ENCODE measurements around the gene IFNL3.
"Not testable (repeated sequence)": the region's sequence is repeated elsewhere in the genome, so short reads cannot be mapped to it uniquely, and the experiment has no call there.

IFNL3 gene

DNA sequence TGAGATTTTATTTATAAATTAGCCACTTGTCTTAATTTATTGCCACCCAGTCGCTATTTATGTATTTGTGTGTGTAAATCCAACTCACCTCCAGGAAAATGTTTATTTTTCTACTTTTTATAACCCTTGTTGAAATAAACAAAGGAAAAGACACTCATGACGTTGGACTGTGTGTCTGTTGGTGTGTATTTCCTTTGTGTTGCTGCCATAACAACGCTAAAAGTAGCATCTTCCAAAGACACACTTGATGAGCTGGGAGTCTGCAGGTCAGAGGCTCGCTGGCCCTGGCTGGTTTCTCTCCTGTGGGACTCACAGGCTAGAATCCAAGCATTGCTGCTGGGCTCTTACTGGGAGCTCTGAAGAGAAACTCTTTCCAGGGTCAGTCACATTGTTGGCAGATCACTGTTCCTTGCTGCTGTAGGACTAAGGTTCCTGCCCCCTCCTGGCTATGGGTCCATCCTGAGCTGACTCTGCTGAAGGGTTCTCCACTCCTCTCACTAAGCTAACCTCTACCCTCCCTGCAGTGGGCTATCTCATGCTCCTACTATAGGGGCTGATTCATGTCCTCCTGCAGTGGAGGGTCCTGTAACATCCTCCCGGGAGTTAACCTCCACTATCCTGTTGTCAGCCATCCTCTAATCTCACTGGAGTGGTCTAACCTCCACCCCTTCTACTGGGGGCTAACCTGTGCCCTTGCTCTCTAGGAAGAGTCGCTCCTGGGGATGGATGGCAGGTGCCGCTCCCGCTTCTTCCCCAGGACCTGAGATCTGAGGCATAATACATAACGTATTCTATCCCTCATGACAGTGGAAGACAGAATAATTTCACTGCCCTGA is 25.4 kb upstream of the IFNL3 start:
- Histone ChIP-seq H3K36me3 (ENCODE audit: control insufficient read depth, low read length) (no peaks in the 10 kb centered on the region), H3K27me3 (ENCODE audit: control insufficient read depth, low read length) (no peaks in the 10 kb centered on the region), H4K20me1 (ENCODE audit: control insufficient read depth, insufficient read depth, low read depth, low read length) (no peaks in the 10 kb centered on the region), H3K4me2 (ENCODE audit: low read length) (no peak overlapping the region), H3K79me2 (ENCODE audit: control insufficient read depth, low read length) (no peaks in the 10 kb centered on the region), H3K27ac (ENCODE audit: low read depth, low read length) (no peak overlapping the region), H3K4me3 (ENCODE audit: low read length) (no peak overlapping the region), H3K9me3 (ENCODE audit: control insufficient read depth, insufficient read depth, low read length) (no peaks in the 10 kb centered on the region), H3F3A (ENCODE audit: control insufficient read depth, insufficient read depth) (no peaks in the 10 kb centered on the region), H3K4me1 (ENCODE audit: control insufficient read depth, low read length) (no peaks in the 10 kb centered on the region), H3K9me2 (replicated peaks; ENCODE audit: control insufficient read depth, low read length) (no peaks in the 10 kb centered on the region)
- TF ChIP-seq, protein P1, sequence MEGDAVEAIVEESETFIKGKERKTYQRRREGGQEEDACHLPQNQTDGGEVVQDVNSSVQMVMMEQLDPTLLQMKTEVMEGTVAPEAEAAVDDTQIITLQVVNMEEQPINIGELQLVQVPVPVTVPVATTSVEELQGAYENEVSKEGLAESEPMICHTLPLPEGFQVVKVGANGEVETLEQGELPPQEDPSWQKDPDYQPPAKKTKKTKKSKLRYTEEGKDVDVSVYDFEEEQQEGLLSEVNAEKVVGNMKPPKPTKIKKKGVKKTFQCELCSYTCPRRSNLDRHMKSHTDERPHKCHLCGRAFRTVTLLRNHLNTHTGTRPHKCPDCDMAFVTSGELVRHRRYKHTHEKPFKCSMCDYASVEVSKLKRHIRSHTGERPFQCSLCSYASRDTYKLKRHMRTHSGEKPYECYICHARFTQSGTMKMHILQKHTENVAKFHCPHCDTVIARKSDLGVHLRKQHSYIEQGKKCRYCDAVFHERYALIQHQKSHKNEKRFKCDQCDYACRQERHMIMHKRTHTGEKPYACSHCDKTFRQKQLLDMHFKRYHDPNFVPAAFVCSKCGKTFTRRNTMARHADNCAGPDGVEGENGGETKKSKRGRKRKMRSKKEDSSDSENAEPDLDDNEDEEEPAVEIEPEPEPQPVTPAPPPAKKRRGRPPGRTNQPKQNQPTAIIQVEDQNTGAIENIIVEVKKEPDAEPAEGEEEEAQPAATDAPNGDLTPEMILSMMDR (IDR thresholded peaks at IDR 0.05; ENCODE audit: low read depth, low read length, poor library complexity, severe bottlenecking): no peak
- TF ChIP-seq EZH2phosphoT487 (IDR thresholded peaks at IDR 0.05; ENCODE audit: borderline replicate concordance, low read length): no peak

DNA sequence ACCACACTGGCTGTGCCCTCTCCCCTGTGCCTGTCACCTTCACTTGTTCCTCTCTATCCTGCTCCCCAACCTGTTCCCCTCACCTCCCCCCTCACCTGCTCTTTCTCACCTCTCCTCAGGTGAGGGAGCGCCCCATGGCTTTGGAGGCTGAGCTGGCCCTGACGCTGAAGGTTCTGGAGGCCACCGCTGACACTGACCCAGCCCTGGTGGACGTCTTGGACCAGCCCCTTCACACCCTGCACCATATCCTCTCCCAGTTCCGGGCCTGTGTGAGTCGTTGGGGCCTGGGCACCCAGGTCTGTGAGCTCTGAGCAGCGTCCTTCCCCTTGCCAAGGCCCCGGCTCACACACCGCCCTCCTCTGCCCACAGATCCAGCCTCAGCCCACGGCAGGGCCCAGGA is 24.6 kb upstream of the IFNL3 start:
- not testable (repeated sequence) for H3K36me3 ChIP-seq (ENCODE audit: control insufficient read depth, low read length); H3K4me1 ChIP-seq (ENCODE audit: control insufficient read depth, low read length); H3K4me2 ChIP-seq (ENCODE audit: low read length); H3K9me3 ChIP-seq (ENCODE audit: control insufficient read depth, insufficient read depth, low read length); H3K27me3 ChIP-seq (ENCODE audit: control insufficient read depth, low read length); H3K9me2 ChIP-seq (replicated peaks; ENCODE audit: control insufficient read depth, low read length); H3K27ac ChIP-seq (ENCODE audit: low read depth, low read length); H4K20me1 ChIP-seq (ENCODE audit: control insufficient read depth, insufficient read depth, low read depth, low read length); H3K4me3 ChIP-seq (ENCODE audit: low read length); H3K79me2 ChIP-seq (ENCODE audit: control insufficient read depth, low read length); H3F3A ChIP-seq (ENCODE audit: control insufficient read depth, insufficient read depth)

DNA sequence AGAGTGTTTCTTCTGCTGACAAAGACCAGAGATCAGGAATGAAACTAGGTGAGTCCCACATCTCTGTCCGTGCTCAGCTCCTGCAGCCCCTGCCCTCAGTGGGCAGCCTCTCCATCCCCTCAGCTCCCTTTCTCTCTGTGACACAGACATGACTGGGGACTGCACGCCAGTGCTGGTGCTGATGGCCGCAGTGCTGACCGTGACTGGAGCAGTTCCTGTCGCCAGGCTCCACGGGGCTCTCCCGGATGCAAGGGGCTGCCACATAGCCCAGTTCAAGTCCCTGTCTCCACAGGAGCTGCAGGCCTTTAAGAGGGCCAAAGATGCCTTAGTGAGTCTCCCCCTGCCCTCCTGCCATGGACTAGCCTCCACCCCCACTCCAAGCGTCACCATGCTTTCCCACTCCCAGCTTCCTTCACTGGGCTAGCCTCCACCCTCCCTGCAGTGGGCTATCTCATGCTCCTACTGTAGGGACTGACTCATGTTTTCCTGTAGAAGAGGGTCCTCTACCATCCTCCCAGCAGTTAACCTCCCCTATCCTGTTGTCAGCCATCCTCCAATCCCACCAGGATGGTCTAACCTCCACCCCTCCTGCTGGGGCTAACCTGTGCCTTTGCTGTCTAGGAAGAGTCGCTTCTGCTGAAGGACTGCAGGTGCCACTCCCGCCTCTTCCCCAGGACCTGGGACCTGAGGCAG is 23.9 kb upstream of the IFNL3 start:
- not testable (repeated sequence) for H4K20me1 ChIP-seq (ENCODE audit: control insufficient read depth, insufficient read depth, low read depth, low read length); H3K4me2 ChIP-seq (ENCODE audit: low read length); H3K9me3 ChIP-seq (ENCODE audit: control insufficient read depth, insufficient read depth, low read length); H3K27ac ChIP-seq (ENCODE audit: low read depth, low read length); H3K9me2 ChIP-seq (replicated peaks; ENCODE audit: control insufficient read depth, low read length); H3K79me2 ChIP-seq (ENCODE audit: control insufficient read depth, low read length); H3K4me1 ChIP-seq (ENCODE audit: control insufficient read depth, low read length); H3K27me3 ChIP-seq (ENCODE audit: control insufficient read depth, low read length); H3F3A ChIP-seq (ENCODE audit: control insufficient read depth, insufficient read depth); H3K36me3 ChIP-seq (ENCODE audit: control insufficient read depth, low read length); H3K4me3 ChIP-seq (ENCODE audit: low read length)

DNA sequence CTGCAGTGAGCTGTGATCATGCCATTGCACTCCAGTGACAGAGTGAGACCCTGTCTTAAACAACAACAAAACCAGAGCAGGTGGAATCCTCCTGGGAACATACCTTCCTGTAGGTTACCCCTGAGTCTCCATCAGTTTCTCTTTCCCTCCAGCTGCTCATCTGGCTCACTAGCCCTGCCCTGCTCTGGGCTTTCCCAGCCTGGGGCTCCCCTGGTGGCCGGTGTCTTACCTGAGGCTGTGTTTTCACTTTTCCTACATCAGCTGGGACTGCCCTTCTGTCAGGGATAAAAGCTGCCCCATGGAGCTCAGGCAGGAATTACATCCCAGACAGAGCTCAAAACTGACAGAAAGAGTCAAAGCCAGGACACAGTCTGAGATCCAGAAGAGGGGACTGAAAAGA is 23.3 kb upstream of the IFNL3 start, which contains the start of gene IFNL2:
TSS of gene IFNL2 (plus strand) at position 312 of the 400 bp plus-strand sequence. CDS start 173 bp downstream, outside the sequence.
- not testable (repeated sequence) for H3K9me3 ChIP-seq (ENCODE audit: control insufficient read depth, insufficient read depth, low read length); H3K79me2 ChIP-seq (ENCODE audit: control insufficient read depth, low read length); H3K9me2 ChIP-seq (replicated peaks; ENCODE audit: control insufficient read depth, low read length); H3K27me3 ChIP-seq (ENCODE audit: control insufficient read depth, low read length); H4K20me1 ChIP-seq (ENCODE audit: control insufficient read depth, insufficient read depth, low read depth, low read length); H3K4me1 ChIP-seq (ENCODE audit: control insufficient read depth, low read length); H3K4me2 ChIP-seq (ENCODE audit: low read length); H3K27ac ChIP-seq (ENCODE audit: low read depth, low read length); H3F3A ChIP-seq (ENCODE audit: control insufficient read depth, insufficient read depth); H3K4me3 ChIP-seq (ENCODE audit: low read length); H3K36me3 ChIP-seq (ENCODE audit: control insufficient read depth, low read length)

Data from DOHH2 (cell line).